ENCODE results near the gene BPIFB2.

Gene BPIFB2

DNA sequence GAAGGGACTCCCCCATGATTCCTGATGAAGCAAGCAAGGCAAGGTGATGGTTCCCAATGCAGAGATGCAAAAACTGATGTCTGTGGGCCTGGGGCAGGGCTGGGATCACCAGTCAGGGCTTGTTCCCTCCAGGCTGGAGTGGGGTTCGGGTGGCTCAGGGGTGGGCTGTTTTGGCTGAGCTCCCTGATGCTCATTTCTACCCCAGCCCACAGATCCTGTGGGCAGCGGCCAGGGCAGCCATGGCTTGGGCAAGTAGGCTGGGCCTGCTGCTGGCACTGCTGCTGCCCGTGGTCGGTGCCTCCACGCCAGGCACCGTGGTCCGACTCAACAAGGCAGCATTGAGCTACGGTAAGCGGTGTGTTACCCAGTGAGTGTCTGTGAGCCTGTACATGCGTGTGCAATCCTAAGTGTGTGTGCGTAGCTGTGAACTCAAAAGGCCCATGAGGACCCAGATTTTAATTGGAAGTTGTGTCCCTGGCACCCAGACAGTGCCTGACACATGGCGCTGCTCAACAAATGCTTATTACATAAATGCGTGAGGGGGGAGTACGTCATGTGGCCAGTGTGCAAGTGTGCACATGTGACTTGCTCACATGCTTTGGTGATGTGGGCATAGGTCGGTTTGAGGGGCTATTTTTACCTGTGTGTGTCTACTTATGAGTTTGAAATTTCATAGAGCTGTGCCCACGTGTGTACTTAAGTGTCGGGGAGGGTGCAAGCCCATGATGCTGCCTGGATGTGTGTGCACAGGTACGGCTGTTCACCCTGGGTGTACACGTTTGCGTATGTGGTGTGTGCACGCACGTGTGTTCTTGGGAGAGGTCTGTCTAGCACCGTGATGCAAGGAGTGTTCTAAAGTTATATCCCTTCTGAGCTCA is 1.1 kb downstream of the BPIFB2 start:
- DNase-seq, result no peak

DNA sequence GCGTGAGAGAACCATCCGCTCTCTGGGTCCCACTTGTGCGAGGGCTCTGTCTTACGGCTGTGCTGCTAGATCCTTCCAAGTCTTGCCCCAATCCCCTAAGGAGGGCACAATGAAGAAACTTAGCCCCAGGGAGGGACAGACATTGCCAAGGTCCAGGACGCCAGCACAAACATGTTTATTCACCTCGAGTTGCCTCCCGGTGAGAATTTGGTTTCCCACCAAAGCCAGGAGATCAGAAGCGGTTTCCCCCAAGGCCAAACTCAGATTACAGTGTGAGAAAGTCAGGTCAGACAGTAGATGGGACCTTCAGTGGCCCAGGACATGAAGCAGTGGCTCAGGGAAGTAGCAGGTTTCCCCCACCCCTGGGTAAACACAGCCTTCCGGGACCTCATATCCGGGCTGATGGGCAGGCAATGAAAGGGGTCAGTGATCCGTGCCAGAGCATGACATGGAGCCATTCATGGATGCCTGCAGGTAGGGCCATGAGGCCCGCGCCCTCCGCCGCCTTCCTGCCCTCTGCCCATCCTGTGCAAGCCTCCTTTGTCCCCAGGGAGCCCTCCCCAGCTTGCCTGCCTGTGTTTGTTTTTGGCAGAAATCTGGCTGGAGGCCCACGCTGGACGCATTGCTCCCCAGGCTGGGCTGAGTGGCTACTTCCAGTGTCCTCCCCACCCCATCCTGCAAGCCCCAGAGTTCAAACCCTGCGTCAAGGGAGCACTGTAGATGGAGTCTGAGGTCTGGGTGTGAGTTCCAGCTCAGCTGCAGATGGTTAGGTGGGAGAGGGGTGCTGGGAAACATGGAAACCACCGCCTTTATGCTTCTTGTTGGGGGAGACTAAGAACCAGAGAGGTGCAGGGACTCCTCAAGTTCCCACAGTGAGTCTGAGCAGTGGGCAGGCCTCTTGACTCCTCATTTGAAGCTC is 2.0 kb downstream of the BPIFB2 start:
- DNase-seq, result no peak

DNA sequence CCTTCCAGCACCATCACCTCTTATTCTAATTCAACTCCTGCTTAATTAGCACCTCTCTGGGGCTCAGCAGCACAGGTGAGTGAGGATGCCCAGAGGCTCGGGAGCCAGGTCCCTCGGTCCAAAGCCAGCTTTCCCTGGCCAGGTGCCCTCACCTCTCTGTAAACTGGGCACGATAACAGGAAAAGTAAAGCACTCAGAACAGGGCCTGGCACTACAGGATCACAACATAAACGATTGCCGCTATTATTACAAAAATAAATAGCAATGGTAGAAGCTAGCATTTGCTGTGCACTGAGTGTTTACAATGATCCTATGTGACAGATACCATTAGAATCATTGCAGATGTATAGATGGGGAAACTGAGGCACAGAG is 2.6 kb downstream of the BPIFB2 start:
- no peak for DNase-seq

DNA sequence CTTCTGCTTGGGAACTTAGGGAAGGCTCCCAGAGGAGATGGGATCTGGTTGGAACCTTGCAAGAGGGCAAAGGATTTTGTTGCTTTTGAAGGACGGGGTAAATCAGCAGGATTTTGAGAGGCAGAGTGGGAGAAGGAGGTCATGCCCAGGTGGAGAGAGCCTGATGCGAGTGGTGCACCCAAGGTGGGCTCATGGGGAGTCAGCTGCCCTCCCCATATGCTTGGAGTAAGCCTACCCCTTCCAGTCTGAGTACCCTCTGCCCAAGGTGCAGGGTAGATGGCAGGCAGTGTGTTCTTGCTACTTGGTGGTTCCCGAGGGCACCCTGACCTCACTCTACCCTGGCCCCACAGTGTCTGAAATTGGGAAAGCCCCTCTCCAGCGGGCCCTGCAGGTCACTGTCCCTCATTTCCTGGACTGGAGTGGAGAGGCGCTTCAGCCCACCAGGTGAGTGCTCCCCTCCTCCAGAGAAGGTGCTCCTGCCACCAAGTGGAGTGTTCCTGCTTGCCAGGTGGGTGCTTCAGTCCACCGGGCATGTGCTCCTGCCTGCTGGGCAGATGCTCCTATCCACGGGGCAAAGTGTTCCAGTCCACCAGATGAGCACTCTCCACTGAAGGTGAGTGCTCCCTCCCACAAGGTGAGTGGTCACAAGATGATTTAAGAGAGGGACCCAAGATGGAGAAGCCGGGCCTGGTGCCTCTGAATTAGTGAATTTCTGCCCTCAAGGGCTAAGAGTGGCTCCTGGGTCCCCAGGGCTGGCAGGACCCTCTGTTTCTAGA is 3.4 kb downstream of the BPIFB2 start:
- DNase-seq, result no peak

DNA sequence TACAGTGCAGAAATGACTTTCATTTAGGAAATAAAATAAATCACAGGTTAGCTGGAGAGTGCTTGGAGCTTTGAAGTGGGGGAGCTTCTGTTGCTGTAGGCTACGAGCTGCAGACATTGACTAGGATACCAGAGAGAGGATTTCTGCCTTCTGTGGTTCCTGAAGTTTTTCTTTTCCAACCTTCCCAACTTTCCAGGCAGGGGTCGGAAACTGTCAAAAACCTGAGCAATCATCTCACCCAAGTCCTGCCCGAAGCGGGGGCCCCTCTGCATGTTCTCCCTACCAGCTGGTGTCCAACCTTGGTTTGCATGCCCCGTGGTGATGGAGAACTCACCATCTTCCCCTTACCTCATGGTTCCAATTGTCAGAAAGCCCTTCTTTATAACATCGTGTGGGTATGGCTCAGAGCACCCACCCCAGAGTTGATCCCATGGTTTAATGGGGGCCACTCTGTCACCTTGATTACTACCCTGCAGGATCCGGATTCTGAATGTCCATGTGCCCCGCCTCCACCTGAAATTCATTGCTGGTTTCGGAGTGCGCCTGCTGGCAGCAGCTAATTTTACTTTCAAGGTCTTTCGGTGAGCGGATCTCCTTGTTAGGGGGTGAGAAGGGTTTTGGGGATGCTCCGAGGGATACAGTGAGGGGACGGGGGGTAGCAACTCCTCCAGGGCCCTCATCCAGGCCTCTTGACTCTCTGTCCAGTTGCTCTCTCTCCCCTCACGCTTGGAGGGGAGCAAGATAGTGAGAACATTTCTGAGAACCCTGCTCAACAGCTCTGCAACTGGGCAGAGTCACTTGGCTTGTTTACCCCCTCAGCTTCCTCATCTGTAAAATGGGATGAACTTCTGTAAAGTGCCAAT is 5.1 kb downstream of the BPIFB2 start:
- no peak for DNase-seq

DNA sequence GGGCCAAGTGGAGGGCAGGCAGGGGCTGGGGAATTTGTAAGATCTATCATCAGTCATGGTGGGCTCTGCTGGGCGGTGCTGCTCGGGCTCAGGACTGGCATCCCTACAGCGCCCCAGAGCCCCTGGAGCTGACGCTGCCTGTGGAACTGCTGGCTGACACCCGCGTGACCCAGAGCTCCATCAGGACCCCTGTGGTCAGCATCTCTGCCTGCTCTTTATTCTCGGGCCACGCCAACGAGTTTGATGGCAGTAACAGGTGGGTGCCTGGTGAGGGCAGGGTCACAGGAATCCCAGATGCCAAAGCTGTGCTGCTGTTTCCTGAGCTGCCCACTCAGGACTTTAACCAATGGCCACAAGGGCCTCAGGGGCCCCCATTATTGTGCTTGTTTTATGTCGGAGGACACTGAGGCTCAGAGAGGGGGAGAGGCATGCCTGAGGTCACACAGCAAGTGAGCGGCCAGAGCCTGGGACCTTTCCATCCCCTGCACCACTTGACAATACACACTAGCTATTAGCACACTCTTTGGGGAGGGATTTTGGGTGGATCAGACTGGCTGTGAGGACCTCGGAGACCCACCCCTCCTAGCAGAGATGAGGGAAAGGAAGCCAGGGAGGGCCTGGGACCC is 6.3 kb downstream of the BPIFB2 start:
- DNase-seq, result no peak

DNA sequence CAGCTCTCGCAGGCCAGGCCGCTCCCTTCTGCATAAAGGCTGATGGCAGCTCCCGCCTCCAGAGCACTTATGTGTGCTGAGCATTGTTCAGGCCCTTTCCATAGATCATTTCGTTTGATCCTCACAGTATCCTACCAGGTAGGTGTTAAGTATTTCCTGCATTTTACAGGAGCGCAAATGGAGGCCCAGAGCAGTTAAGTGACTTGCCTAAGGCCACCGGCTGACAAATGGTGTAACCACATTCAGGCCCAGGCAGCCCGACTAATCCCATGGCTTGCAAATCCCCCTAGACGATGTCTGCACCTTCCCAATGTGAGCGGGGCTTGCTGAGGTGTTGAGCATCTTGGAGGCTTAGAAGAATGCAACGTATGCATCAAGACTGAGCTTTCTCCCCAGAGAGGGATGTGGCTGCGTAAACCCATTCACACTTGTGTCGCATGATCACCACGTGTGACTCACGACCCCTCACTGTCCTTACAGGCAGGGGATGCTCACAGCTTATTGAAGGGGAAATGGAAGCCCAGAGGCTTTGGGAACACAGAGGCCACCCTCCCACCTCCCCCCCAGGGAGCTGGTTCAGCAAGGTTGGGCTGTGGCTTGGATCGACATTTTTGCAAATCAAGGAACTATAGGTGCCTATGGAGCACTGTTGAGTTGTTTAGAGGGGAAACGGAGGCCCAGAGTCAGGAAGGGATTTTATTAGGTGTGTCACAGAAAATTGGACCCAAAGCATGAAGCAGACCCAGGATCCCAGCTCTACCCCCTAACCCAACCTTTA is 7.0 kb downstream of the BPIFB2 start:
- DNase-seq, result no peak

DNA sequence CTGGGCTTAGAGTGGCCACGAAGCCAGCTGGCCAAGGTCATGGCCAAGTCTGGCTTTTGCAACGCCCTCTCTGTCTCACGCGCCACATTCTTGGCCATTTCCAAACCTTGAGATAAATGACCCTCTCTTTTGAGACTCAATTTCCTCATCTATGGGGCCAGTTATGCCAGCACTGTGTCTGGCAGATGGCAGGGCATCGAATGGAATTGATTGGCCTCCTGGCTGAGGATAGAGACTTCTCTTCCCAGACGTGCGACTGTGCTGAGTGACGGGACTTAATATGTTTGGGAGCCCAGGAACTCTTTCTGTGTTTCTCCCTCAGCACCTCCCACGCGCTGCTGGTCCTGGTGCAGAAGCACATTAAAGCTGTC is 7.6 kb downstream of the BPIFB2 start:
- no peak for DNase-seq

DNA sequence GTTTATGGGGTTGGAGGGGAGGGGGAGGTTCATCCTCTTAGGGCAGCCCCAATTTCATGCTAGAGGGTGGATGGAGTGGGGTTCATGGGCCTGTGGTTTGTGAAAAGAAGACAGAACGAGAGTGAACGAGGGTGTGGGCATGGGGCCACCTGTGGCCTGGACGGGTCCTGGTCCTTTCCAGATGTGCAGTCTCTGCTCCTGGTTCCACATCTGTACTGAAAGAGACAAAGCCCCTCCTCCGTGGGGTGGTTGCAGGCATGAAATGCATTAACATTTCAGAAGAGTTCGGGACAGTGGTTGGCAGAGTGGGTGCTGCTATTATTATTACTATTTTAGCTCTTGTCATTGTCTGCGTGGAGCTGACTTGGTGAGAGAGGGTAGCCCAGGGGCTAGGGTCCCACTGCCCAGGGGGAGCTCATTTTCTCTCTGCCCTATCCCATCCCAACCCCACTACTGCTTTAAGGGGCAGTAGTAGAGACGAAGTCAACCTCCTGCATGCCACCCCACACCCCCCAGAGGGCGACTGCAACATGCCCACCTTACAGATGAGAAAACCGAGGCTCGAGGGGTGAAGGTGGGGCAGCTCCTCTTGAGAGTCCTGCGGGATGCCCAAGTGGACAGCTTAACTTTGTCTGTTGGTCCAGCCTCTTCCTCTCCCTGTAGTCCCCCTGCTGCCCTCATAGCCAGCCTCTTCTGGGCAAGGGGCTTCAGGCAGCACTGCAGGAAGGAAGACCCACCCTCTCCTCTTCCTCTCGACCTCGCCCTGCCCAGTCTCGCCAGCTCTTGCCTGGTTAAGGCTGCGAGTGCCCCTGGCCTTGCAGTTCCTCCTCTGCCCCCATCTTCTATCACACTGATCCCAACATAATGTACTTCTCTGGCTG is 8.4 kb downstream of the BPIFB2 start:
- no peak for DNase-seq

DNA sequence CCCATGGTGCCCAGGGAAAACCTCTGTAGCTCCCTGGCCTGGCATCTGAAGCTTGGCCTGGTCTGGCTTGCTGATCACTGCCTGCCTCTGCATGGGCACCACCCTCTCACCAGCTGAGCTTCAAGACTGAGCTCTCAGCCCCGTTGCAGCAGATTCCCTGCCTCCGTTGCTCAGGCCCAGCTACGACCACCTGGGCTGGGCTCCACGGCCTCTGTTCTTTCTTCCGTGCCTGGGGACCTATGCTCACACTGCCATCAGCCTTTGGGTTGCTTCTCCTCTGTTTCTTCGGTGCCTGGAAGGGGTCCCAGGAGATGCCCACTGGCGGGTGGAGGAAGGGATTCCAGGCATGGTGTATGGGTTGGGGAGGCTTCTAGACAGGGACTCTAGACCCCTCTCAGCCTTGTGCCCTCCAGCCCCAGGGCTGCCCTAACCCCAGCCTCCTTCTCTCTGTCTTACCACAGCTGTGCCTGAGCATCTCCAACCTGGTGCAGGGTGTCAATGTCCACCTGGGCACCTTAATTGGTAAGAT is 9.1 kb downstream of the BPIFB2 start:
- no peak for DNase-seq

DNA sequence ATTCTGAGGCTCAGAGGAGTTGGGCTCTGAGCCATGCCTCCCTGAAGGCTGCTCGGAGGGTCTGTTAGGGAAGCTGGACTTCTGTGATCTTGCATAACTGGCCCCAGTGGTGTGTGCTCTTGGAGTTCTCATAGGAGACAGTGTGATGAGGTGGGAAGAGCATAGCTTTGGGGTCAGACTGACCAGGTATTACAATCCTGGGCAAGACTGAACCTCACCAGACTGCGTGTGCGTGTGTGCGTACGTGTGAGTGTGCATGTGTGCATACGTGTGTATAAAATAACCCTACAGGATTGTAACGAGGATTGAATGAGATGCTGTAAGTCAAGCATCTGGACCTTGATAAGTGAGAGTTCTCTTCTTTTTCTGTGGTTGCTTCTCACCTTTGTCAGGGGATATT is 10.0 kb downstream of the BPIFB2 start:
- DNase-seq, result no peak

DNA sequence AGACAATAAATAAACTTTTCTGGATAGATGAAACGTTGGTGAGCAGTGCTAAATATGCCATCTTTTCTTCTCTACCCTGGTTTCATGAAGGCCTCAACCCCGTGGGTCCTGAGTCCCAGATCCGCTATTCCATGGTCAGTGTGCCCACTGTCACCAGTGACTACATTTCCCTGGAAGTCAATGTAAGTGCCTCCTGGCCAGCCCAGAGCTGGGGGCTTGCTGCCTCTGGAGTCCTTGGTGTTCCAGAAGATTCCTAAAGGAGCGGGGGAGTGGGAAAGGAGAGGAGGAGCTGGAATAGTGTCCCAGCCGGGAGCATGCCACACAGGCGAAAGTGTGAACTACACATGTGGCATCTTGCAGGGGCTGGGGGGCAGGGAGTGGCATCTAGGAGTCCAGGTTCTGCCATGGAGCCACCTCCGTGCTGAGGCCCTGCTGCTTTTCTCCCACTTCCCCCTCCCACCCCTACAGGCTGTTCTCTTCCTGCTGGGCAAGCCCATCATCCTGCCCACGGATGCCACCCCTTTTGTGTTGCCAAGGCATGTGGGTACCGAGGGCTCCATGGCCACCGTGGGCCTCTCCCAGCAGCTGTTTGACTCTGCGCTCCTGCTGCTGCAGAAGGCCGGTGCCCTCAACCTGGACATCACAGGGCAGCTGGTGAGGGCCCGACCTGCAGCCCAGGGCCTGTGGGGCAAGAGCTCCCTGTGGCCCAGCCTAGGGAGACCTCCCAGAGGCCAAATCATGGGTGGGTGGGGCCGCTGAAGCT is 10.8 kb downstream of the BPIFB2 start:
- no peak for DNase-seq

DNA sequence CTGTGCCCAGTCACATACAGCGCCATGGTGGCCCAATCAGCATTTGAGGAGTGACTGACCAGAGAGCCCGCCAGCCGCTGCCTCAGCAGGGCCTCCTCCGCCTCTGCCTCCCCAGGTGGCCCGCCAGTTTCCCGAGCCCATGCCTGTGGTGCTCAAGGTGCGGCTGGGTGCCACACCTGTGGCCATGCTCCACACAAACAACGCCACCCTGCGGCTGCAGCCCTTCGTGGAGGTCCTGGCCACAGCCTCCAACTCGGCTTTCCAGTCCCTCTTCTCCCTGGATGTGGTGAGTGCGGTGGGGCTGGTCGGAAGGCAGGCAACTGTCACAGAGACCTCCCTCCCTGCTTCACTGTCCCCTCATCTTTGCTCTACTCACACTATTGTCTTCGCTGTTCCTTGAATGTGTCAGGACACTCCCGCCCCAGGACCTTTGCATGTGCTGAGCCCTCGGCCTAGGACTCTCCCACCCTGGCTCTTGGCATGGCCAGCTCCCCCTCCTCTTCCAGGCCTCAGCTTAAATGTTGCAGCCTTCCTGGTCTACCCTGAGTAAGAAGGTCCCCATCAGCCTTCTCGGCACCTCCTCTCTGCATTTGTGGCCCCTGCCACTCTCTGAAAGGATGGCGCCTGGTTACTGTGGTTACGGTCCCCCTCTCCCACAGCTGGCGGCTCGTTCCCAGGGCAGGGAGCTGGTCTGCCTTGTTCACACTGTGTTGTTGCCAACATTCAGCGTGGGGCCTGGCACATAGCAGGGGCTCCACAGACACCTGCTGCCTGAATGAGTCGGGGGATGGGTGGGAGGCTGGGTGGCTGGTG is 12.2 kb downstream of the BPIFB2 start:
- no peak for DNase-seq

DNA sequence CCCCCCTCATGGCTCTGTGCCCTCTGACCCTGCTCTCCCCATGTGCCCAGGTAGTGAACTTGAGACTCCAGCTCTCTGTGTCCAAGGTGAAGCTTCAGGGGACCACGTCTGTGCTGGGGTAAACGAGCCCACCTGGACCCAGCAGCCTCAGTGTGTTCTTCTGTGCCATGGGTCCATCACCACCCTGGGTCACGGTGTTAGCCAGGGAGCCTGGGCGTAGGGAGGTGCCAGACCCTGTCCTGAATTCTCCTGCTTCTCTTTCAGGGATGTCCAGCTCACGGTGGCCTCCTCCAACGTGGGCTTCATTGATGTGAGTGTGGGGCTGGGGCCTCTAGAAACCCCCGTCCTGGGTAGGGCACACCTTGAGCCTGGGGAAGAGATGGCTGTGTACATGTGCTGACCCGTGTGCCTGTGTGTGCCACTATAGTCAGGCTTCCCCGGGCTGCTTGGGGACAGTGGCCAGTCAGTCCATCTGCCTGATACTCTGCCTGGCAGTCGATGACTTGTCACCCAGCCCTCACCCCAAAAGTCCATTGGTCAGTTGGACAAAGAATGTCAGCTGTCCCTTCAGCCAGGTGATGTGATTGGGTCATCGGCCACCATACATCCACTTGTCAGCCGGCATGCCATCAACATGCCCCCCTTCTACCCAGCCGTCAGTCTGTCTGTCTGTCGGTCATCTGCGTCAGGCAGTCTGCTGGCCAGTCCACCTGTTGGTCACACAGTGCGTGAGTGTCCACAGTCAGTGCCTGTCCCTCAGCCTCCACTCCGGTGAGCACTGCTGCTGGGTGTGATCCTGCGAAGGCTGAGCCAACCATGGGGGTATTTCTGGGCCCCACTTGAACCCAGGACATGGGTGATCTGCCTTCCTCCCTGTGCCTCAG is 13.0 kb downstream of the BPIFB2 start:
- DNase-seq, result no peak

DNA sequence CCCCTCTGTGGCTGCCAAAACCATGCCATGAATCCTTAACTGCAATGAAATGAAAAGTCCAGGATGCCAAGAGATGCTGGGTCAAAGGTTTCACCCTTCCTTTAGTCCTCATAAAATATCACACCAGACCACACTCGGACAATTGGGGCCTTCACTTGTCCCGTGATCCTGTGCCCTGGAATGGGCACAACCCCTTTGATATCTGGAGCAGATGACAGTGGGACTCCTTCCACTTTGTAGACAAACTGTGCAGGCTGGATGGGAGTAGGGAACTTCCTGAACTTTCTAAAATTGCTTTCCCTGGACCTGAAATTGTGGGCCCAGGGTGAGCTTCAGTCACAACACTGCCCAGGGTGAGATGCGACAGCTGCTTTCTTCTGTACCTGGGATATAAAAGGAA is 14.4 kb downstream of the BPIFB2 start:
- no peak for DNase-seq

DNA sequence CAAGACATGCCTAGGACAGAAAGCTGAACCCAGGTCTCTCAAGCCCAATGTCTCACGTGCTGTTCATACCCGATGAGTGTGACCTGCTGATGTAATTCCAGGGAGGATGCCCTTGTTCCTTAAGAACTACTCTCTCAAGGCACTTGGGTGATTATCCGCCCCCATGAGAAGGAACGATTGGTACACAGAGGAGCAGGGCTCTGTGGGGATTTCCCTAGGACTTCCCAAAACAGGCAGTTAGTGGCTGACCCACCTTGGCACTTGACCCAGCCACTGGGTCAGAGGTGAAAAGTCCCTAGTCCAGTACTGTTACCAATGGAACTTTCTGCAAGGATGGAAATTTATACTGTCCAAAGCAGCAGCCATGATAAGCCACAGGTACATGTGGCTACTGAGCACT is 14.8 kb downstream of the BPIFB2 start:
- DNase-seq, result no peak

Data from AML-193 (cell line).